Loucy (cell line): ENCODE data around the gene TREML1.

Experiments
- H2AFZ ChIP-seq: fragments of 200-600 bp; sonication (generic); 2 replicates; pipeline ENCODE4 v1.6.0; 2016; ENCODE audit warnings: antibody characterized with exemption, mild to moderate bottlenecking, low read length, moderate library complexity
- H3F3A ChIP-seq: fragments of 200-600 bp; 2 replicates; pipeline ENCODE4 v1.6.0; 2016; ENCODE audit warnings: antibody characterized with exemption, low read depth, mild to moderate bottlenecking
- H3K27me3 ChIP-seq: fragments of 200-600 bp; sonication (generic); 2 replicates; pipeline ENCODE4 v1.6.1; 2014; ENCODE audit warnings: low read length, mild to moderate bottlenecking; ENCODE audit not compliant: insufficient read depth, poor library complexity, severe bottlenecking
- H3K36me3 ChIP-seq: fragments of 200-600 bp; sonication (generic); 2 replicates; pipeline ENCODE4 v1.6.1; 2016; ENCODE audit warnings: low read length; ENCODE audit not compliant: insufficient read depth
- H3K4me1 ChIP-seq: fragments of 200-600 bp; sonication (generic); 2 replicates; pipeline ENCODE4 v1.5.1; 2014; ENCODE audit warnings: low read length, mild to moderate bottlenecking; ENCODE audit not compliant: insufficient read depth, poor library complexity, severe bottlenecking
- H3K4me2 ChIP-seq: fragments of 200-600 bp; sonication (generic); 2 replicates; pipeline ENCODE4 v1.6.0; 2014; ENCODE audit warnings: antibody characterized with exemption, low read length, low read depth, mild to moderate bottlenecking; ENCODE audit not compliant: poor library complexity, severe bottlenecking
- H3K4me3 ChIP-seq: fragments of 200-600 bp; sonication (generic); 2 replicates; pipeline ENCODE4 v1.5.1; 2014; ENCODE audit warnings: low read length, mild to moderate bottlenecking, mixed read lengths; ENCODE audit not compliant: poor library complexity, severe bottlenecking
- H3K79me2 ChIP-seq: fragments of 200-600 bp; sonication (generic); 2 replicates; pipeline ENCODE4 v1.6.1; 2014; ENCODE audit warnings: low read length; ENCODE audit not compliant: insufficient read depth
- H3K9ac ChIP-seq: fragments of 200-600 bp; sonication (generic); 2 replicates; pipeline ENCODE4 v1.6.0; 2014; ENCODE audit warnings: mild to moderate bottlenecking, low read depth, low read length, moderate library complexity; ENCODE audit not compliant: poor library complexity, severe bottlenecking
- H3K9me2 ChIP-seq: fragments of 200-600 bp; sonication (generic); replicated peaks from 2 replicates; pipeline ENCODE4 v1.6.1; 2016; ENCODE audit warnings: low read depth, low read length, mixed read lengths
- H3K9me3 ChIP-seq: fragments of 200-600 bp; sonication (generic); 2 replicates; pipeline ENCODE4 v1.6.1; 2014; ENCODE audit warnings: mild to moderate bottlenecking, antibody characterized with exemption, low read length, low read depth; ENCODE audit not compliant: insufficient read depth
- H4K20me1 ChIP-seq: fragments of 200-600 bp; sonication (generic); 2 replicates; pipeline ENCODE4 v1.6.0; 2014; ENCODE audit warnings: antibody characterized with exemption, low read length, mild to moderate bottlenecking; ENCODE audit not compliant: insufficient read depth, poor library complexity, severe bottlenecking
- CTCF ChIP-seq: fragments of 200-600 bp; sonication (generic); conservative IDR thresholded peaks from 2 replicates; pipeline ENCODE4 v1.5.1; 2014; ENCODE audit warnings: mild to moderate bottlenecking, antibody characterized with exemption, low read length
- EZH2phosphoT487 ChIP-seq: fragments of 200-600 bp; IDR thresholded peaks from 2 replicates; pipeline ENCODE4 v1.6.1; 2018; ENCODE audit warnings: antibody characterized with exemption, mild to moderate bottlenecking, moderate library complexity, borderline replicate concordance

The TREML1 gene, protein sequence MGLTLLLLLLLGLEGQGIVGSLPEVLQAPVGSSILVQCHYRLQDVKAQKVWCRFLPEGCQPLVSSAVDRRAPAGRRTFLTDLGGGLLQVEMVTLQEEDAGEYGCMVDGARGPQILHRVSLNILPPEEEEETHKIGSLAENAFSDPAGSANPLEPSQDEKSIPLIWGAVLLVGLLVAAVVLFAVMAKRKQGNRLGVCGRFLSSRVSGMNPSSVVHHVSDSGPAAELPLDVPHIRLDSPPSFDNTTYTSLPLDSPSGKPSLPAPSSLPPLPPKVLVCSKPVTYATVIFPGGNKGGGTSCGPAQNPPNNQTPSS

GRCh38 chr6:41153992-41154625 lies at the start of gene TREML1:
TREML1 (minus strand) TSS chr6:41154347; CDS start chr6:41154288, 59 bp downstream.
- no peaks in the 10 kb centered on the region for H3K9me3 ChIP-seq
- H4K20me1 ChIP-seq: no peaks in the 10 kb centered on the region
- H3F3A ChIP-seq: no peaks in the 10 kb centered on the region
- no peaks in the 10 kb centered on the region for H3K4me1 ChIP-seq
- no peaks in the 10 kb centered on the region for H3K36me3 ChIP-seq
- TF ChIP-seq CTCF: no peak
- no peak for TF ChIP-seq EZH2phosphoT487
- H2AFZ ChIP-seq: no peak within 1 kb of the TSS
- H3K4me2 ChIP-seq: no peak within 1 kb of the TSS
- H3K27me3 ChIP-seq: no peaks in the 10 kb centered on the region
- H3K4me3 ChIP-seq: no peak within 1 kb of the TSS
- H3K79me2 ChIP-seq: no peaks in the 10 kb centered on the region
- no peaks in the 10 kb centered on the region for H3K9me2 ChIP-seq
- H3K9ac ChIP-seq: no peak within 1 kb of the TSS

DNA sequence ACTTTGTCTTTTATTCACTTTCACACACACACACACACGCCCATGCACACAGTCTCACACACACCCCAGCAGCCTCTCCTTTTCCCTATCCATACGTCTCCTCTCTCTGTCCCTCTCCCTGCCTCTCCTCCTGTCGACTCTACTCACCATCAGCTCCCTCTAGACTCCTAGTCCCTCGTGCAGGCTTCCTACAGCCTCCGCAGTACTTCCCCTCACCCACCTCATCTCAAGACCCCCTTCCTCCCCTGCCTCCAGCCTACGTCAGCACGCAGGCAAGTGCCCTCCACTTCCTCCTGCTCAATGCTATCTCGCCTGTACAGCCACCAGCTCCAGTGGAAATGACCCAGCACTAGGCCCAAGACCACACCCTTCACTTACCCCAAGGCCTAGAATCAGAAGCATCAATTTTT lies 47.6 kb upstream of the TREML1 start:
- H3K9me2 ChIP-seq: no peaks in the 10 kb centered on the region
- H4K20me1 ChIP-seq: no peaks in the 10 kb centered on the region
- no peaks in the 10 kb centered on the region for H3K36me3 ChIP-seq
- H3K27me3 ChIP-seq: no peaks in the 10 kb centered on the region
- H3K79me2 ChIP-seq: no peaks in the 10 kb centered on the region
- no peak overlapping the region for H3K4me3 ChIP-seq
- peak overlapping the region; percentile 55 for H3K9ac ChIP-seq
- peak overlapping the region; percentile 73 for H3K4me2 ChIP-seq
- no peaks in the 10 kb centered on the region for H3K9me3 ChIP-seq
- peaks cover 20% of the 10 kb centered on the region for H3F3A ChIP-seq
- TF ChIP-seq CTCF (no peak), EZH2phosphoT487 (no peak)
- H3K4me1 ChIP-seq: peaks cover 42% of the 10 kb centered on the region
- H2AFZ ChIP-seq: peak overlapping the region; percentile 20; the same call in 1 of the 2 replicates

DNA sequence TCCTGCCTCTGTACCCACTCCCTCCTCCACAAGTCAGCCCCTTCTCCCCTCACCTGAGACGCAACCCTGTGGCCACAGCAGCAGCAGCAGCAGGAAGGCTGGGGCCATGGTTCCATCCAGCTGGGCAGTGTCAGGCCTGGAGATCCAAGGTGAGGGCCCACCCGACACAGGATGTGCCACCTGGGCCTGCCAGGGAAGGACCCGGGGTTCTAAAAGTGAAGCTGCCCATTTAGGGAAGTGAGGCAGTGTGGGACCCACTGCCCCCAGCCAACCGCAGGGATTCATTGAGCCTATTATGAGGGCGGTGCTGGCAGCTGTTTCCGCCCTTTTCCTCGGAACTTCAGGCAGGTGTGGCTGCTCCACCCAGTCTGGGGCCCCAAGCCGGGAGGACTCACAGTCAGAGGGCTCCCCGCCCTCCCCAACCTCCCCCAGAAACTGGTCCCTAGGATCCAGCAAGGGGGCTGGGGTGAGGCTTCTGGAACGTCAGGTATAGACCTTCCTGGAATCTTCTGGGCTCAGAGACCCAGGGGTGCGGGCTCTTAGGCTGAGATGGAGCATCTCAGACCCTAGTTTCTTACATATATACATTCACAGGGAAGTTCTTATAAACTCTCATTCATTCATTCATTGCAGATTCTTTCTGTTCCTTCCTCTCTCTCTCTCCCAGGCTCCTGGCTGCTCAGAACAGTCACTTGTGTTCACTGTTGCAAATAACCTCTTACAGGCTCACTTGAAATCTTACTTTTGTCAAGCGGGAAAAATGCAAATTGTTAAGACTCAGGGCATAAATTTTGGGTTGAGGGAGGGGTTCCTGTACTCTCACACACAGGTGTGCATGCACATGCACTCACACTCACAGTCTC lies 47.0 kb upstream of the TREML1 start, which contains the start of gene TREML2:
Gene TREML2, minus strand, starts transcription at position 249 of the 863 bp plus-strand sequence. Its CDS starts 141 bp downstream, at position 108.
- Histone ChIP-seq H3K4me3 (peak within 1 kb of the TSS; percentile 62), H2AFZ (peak within 1 kb of the TSS; percentile 20), H3K9ac (peak within 1 kb of the TSS; percentile 55)

More for the DNA sequence above, 47.0 kb upstream of the TREML1 start, which contains the start of gene TREML2:
- no peaks in the 10 kb centered on the region for H4K20me1 ChIP-seq
- H3K27me3 ChIP-seq: no peaks in the 10 kb centered on the region
- TF ChIP-seq CTCF (no peak), EZH2phosphoT487 (no peak)
- no peaks in the 10 kb centered on the region for H3K79me2 ChIP-seq
- no peaks in the 10 kb centered on the region for H3K9me2 ChIP-seq
- no peaks in the 10 kb centered on the region for H3K36me3 ChIP-seq
- H3F3A ChIP-seq: peaks cover 20% of the 10 kb centered on the region
- H3K4me1 ChIP-seq: peaks cover 42% of the 10 kb centered on the region
- H3K4me2 ChIP-seq: peak within 1 kb of the TSS; percentile 73
- no peaks in the 10 kb centered on the region for H3K9me3 ChIP-seq
